HepG2 (cell line): ENCODE measurements around the gene GLYAT. TPM values are rescaled to one million over a fixed set of nuclear protein-coding genes. Genes with fewer than 3 reads are reported as not detected.

Experiments
- KAT8 ChIP-seq: IDR thresholded peaks from 2 replicates; pipeline ENCODE4 v1.6.1; 2016; ENCODE audit warnings: missing genetic modification reagents, missing compliant biosample characterization
- KLF11 ChIP-seq: IDR thresholded peaks from 2 replicates; pipeline ENCODE4 v1.6.1; 2016; ENCODE audit warnings: missing compliant biosample characterization
- MTF2 ChIP-seq: sonication (generic); formaldehyde crosslinking; IDR thresholded peaks from 2 replicates; pipeline ENCODE4 v1.5.0; 2020; ENCODE audit warnings: missing genetic modification reagents, borderline replicate concordance
- MXD4 ChIP-seq: IDR thresholded peaks from 2 replicates; pipeline ENCODE4 v1.6.1; 2016; ENCODE audit warnings: mild to moderate bottlenecking, missing biosample characterization, missing genetic modification reagents
- NBN ChIP-seq: fragments of 450-650 bp; conservative IDR thresholded peaks from 2 replicates; pipeline ENCODE4 v1.6.1; 2017
- RXRB ChIP-seq: IDR thresholded peaks from 2 replicates; pipeline ENCODE4 v1.6.1; 2016; ENCODE audit warnings: borderline replicate concordance, missing genetic modification reagents, missing compliant biosample characterization
- SMAD9 ChIP-seq: sonication (generic); formaldehyde crosslinking; IDR thresholded peaks from 2 replicates; pipeline ENCODE4 v1.5.1; 2020; ENCODE audit warnings: mild to moderate bottlenecking, missing genetic modification reagents
- TMF1 ChIP-seq: sonication (generic); formaldehyde crosslinking; IDR thresholded peaks from 2 replicates; pipeline ENCODE4 v1.8.1; 2022; ENCODE audit warnings: low read depth, missing genetic modification reagents
- TRIM24 ChIP-seq: sonication (generic); formaldehyde crosslinking; IDR thresholded peaks from 2 replicates; pipeline ENCODE4 v1.8.0; 2022; ENCODE audit warnings: mild to moderate bottlenecking, missing genetic modification reagents
- ZFP90 ChIP-seq: sonication (generic); formaldehyde crosslinking; IDR thresholded peaks from 2 replicates; pipeline ENCODE4 v1.8.0; 2022; ENCODE audit warnings: missing genetic modification reagents, mild to moderate bottlenecking, inconsistent platforms, borderline replicate concordance
- ZFYVE20 ChIP-seq: sonication (generic); formaldehyde crosslinking; IDR thresholded peaks from 2 replicates; pipeline ENCODE4 v1.8.0; 2023; ENCODE audit warnings: low read depth, mild to moderate bottlenecking, moderate library complexity, missing genetic modification reagents, borderline replicate concordance
- ZNF143 ChIP-seq: sonication (generic); formaldehyde crosslinking; IDR thresholded peaks from 2 replicates; pipeline ENCODE4 v1.4.0; 2020; ENCODE audit warnings: missing genetic modification reagents
- ZNF264 ChIP-seq: sonication (generic); formaldehyde crosslinking; IDR thresholded peaks from 2 replicates; pipeline ENCODE4 v1.4.0; 2020; ENCODE audit warnings: missing genetic modification reagents
- ZNF331 ChIP-seq: sonication (generic); formaldehyde crosslinking; IDR thresholded peaks from 2 replicates; pipeline ENCODE4 v1.4.0; 2020; ENCODE audit warnings: missing genetic modification reagents
- ZNF333 ChIP-seq: sonication (generic); formaldehyde crosslinking; IDR thresholded peaks from 2 replicates; pipeline ENCODE4 v1.4.0; 2020; ENCODE audit warnings: mild to moderate bottlenecking, missing genetic modification reagents, borderline replicate concordance
- ZNF510 ChIP-seq: sonication (generic); formaldehyde crosslinking; IDR thresholded peaks from 2 replicates; pipeline ENCODE4 v1.4.0; 2020; ENCODE audit warnings: low read depth, mild to moderate bottlenecking, missing genetic modification reagents
- ZNF569 ChIP-seq: sonication (generic); formaldehyde crosslinking; IDR thresholded peaks from 2 replicates; pipeline ENCODE4 v1.5.0; 2020; ENCODE audit warnings: mild to moderate bottlenecking, missing genetic modification reagents, moderate library complexity, borderline replicate concordance
- ZNF615 ChIP-seq: sonication (generic); formaldehyde crosslinking; IDR thresholded peaks from 2 replicates; pipeline ENCODE4 v1.5.0; 2020; ENCODE audit warnings: mild to moderate bottlenecking, missing genetic modification reagents, borderline replicate concordance
- ZNF672 ChIP-seq: sonication (generic); formaldehyde crosslinking; IDR thresholded peaks from 2 replicates; pipeline ENCODE4 v1.8.1; 2022; ENCODE audit warnings: missing genetic modification reagents
- ZSCAN25 ChIP-seq: sonication (generic); formaldehyde crosslinking; IDR thresholded peaks from 2 replicates; pipeline ENCODE4 v1.8.0; 2022; ENCODE audit warnings: mild to moderate bottlenecking, missing genetic modification reagents
- polyA plus RNA-seq, 8 experiments: library from polyadenylated mRNA; depleted of rRNA in 3 of 8; stranded (reverse) in 7 of 8; unstranded in 1 of 8; fragments of >200 nt; fragmentation: Illumina TruSeq in 4 of 8; extraction: Trizol in 4 of 8; gene quantifications; 2 replicates each; pipeline versions ENCODE4 v1.2.1 to v1.2.3, GENCODE V29; 2011 to 2016; ENCODE audit warnings: low read depth in 4 of 8, missing spikeins in 1 of 8, mixed read lengths in 1 of 8; ENCODE audit not compliant: insufficient read depth in 1 of 8
- total RNA-seq, 5 experiments: library from RNA; depleted of rRNA; stranded (reverse); fragments of >200 nt; fragmentation: Illumina TruSeq; extraction: Trizol; gene quantifications; 2 replicates each; pipeline ENCODE4 v1.2.3, GENCODE V29; 2016; ENCODE audit warnings: low read depth in 1 of 5
- TF ChIP-seq, protein P1 (sequence below): sonication (generic); formaldehyde crosslinking; IDR thresholded peaks from 2 replicates; pipeline ENCODE4 v1.5.0; 2020; ENCODE audit warnings: mild to moderate bottlenecking, missing genetic modification reagents, borderline replicate concordance
- TF ChIP-seq, protein P2 (sequence below): sonication (generic); formaldehyde crosslinking; IDR thresholded peaks from 2 replicates; pipeline ENCODE4 v1.5.0; 2020; ENCODE audit warnings: mild to moderate bottlenecking, low read depth, missing genetic modification reagents, borderline replicate concordance
- TF ChIP-seq, protein P3 (sequence below), 2 experiments: IDR thresholded peaks; 2 replicates each; pipeline ENCODE4 v1.6.1; 2011 to 2012; ENCODE audit warnings: low read length in 2 of 2, borderline replicate concordance in 1 of 2, low read depth in 1 of 2, mild to moderate bottlenecking in 1 of 2, moderate library complexity in 1 of 2

The GLYAT gene
- total and polyA plus RNA-seq, 2 of the 13 experiments (the other 11 are each of a cell fraction or from before 2014, with no cell fraction given) = not detected

DNA sequence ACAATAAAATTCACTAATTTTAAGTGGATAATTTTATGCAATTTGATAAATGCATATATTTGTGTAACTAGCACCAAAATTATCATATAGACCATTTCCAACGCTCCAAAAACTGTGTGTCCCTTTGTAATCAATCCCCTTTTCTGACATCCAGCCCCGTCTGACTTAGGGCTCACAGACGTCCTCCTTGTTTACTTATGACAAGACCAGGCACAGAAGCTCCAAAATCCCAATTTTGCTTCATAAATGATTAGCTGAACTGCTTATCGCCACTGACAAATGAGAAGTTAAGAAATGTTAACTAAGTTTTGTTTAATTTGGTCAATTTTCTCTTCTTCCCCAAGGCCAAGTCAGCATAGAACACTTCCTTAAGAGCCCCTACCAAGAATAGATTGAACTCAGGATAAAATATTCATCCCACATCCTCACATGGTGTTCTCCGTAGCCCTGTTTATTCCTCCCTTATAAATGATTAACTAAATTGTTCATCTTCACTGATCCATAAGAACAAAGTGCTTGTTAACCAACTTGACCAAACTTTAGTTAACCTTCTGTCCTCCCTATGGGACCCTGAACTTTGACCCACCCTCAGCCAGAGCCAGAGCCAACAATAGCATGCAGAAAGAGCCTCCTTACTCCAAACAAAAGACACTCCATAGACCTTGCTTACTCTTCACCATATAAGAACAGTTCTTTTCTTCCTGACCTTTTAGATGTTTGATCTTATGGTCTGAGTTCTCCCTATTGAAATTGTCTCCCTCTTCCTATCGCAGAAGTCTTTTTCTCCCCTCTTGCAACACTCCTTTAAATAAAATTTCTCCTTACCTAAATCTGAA, 30.8 kb upstream of the GLYAT start (continued):
- TF ChIP-seq, protein P1, sequence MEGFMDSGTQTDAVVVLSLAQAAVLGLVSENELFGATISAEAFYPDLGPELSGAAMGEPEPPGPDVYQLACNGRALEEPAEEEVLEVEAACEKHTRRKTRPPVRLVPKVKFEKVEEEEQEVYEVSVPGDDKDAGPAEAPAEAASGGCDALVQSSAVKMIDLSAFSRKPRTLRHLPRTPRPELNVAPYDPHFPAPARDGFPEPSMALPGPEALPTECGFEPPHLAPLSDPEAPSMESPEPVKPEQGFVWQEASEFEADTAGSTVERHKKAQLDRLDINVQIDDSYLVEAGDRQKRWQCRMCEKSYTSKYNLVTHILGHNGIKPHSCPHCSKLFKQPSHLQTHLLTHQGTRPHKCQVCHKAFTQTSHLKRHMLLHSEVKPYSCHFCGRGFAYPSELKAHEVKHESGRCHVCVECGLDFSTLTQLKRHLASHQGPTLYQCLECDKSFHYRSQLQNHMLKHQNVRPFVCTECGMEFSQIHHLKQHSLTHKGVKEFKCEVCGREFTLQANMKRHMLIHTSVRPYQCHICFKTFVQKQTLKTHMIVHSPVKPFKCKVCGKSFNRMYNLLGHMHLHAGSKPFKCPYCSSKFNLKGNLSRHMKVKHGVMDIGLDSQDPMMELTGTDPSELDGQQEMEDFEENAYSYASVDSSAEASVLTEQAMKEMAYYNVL = peak; percentile 93; the same call in 1 of the 2 replicates
- TF ChIP-seq ZNF569 (CRISPR knock-in tag) (no peak), ZNF333 (CRISPR knock-in tag) (no peak), RXRB (CRISPR knock-in tag) (peak; percentile 91), TRIM24 (CRISPR knock-in tag) (0 out of 2 replicates have a peak, but pooled peaks have one; percentile 39), ZNF510 (CRISPR knock-in tag) (no peak), MXD4 (0 out of 2 replicates have a peak, but pooled peaks have one; percentile 43), ZNF143 (CRISPR knock-in tag) (no peak), ZNF672 (CRISPR knock-in tag) (no peak), TMF1 (CRISPR knock-in tag) (no peak), ZFYVE20 (no peak), KLF11 (CRISPR knock-in tag) (no peak), ZNF264 (no peak), SMAD9 (CRISPR knock-in tag) (no peak), ZFP90 (CRISPR knock-in tag) (no peak), ZNF331 (CRISPR knock-in tag) (peak; percentile 66; the same call in 1 of the 2 replicates), KAT8 (peak; percentile 67), NBN (no peak), MTF2 (CRISPR knock-in tag) (no peak), ZNF615 (CRISPR knock-in tag) (no peak), ZSCAN25 (no peak)
- TF ChIP-seq, protein P2, sequence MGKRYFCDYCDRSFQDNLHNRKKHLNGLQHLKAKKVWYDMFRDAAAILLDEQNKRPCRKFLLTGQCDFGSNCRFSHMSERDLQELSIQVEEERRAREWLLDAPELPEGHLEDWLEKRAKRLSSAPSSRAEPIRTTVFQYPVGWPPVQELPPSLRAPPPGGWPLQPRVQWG (CRISPR knock-in tag) = no peak
- TF ChIP-seq, protein P3, sequence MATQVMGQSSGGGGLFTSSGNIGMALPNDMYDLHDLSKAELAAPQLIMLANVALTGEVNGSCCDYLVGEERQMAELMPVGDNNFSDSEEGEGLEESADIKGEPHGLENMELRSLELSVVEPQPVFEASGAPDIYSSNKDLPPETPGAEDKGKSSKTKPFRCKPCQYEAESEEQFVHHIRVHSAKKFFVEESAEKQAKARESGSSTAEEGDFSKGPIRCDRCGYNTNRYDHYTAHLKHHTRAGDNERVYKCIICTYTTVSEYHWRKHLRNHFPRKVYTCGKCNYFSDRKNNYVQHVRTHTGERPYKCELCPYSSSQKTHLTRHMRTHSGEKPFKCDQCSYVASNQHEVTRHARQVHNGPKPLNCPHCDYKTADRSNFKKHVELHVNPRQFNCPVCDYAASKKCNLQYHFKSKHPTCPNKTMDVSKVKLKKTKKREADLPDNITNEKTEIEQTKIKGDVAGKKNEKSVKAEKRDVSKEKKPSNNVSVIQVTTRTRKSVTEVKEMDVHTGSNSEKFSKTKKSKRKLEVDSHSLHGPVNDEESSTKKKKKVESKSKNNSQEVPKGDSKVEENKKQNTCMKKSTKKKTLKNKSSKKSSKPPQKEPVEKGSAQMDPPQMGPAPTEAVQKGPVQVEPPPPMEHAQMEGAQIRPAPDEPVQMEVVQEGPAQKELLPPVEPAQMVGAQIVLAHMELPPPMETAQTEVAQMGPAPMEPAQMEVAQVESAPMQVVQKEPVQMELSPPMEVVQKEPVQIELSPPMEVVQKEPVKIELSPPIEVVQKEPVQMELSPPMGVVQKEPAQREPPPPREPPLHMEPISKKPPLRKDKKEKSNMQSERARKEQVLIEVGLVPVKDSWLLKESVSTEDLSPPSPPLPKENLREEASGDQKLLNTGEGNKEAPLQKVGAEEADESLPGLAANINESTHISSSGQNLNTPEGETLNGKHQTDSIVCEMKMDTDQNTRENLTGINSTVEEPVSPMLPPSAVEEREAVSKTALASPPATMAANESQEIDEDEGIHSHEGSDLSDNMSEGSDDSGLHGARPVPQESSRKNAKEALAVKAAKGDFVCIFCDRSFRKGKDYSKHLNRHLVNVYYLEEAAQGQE (IDR thresholded peaks at IDR 0.05; ENCODE audit: borderline replicate concordance in 1 of 2, low read depth in 1 of 2, low read length in 2 of 2) = no peak
